GM12878 (cell line): ENCODE results near the gene ACACA. TPM values are rescaled to one million over a fixed set of nuclear protein-coding genes. Genes with fewer than 3 reads are reported as not detected.

Experiments
- ATAC-seq: fragments of 200-7000 bp; cut with Tn5 transposase; 3 replicates; pipeline ENCODE4 v1.9.1; 2020; ENCODE audit warnings: mild to moderate bottlenecking, moderate library complexity
- BruUV-seq: library from RNA; stranded (reverse); fragments of 400-500 nt; replicated peaks from 2 replicates; lab custom pipeline; 2021; lab: Mats Ljungman, UMichigan
- CTCF ChIA-PET: fragments of 300-600 bp; sonication (Branson Sonifier 250); formaldehyde crosslinking; extraction: SDS; loops from one replicate; lab custom pipeline; 2021; ENCODE audit warnings: inconsistent platforms; lab: Yijun Ruan, JAX
- POLR2A ChIA-PET: fragments of 350-600 bp; formaldehyde crosslinking; extraction: SDS; loops from one replicate; lab custom pipeline; 2021; ENCODE audit warnings: inconsistent platforms; lab: Charles Lee
- RAD21 ChIA-PET: fragments of 300-600 bp; sonication (Branson Sonifier 250); formaldehyde crosslinking; loops from one replicate; lab custom pipeline; 2023; ENCODE audit warnings: antibody characterized with exemption; ENCODE audit not compliant: unreplicated experiment; lab: Charles Lee
- SMC1A ChIA-PET: fragments of 300-600 bp; sonication (Branson Sonifier 250); formaldehyde crosslinking; loops from one replicate; lab custom pipeline; 2023; ENCODE audit not compliant: unreplicated experiment, uncharacterized antibody; lab: Charles Lee
- DNase-seq: peaks from one replicate; pipeline ENCODE4 v3.0.0-alpha.2; 2011; ENCODE audit warnings: low read depth, low spot score
- FAIRE-seq: peaks from 3 replicates; lab custom pipeline; 2011; peaks lifted over from hg19 to GRCh38; lab: Jason Lieb, UNC
- H2AFZ ChIP-seq: 2 replicates; pipeline ENCODE4 v1.6.0; 2011; ENCODE audit warnings: low read depth, low read length, control low read depth; ENCODE audit not compliant: control insufficient read depth
- H3K27ac ChIP-seq: 2 replicates; pipeline ENCODE4 v1.5.1; 2011; ENCODE audit warnings: control low read depth; ENCODE audit not compliant: control insufficient read depth, insufficient read depth
- H3K27me3 ChIP-seq, 2 experiments: replicated peaks in 1 of 2; 2 replicates each; pipeline versions ENCODE4 v1.6.0 to v1.6.1; 2011; ENCODE audit warnings: low read length in 1 of 2; ENCODE audit not compliant: control insufficient read depth in 2 of 2, insufficient read depth in 2 of 2
- H3K36me3 ChIP-seq, 2 experiments: 2 replicates each; pipeline ENCODE4 v1.5.1; 2011; ENCODE audit warnings: low read length in 1 of 2; ENCODE audit not compliant: control insufficient read depth in 2 of 2, insufficient read depth in 2 of 2
- H3K4me1 ChIP-seq: 2 replicates; pipeline ENCODE4 v1.6.1; 2011; ENCODE audit warnings: mild to moderate bottlenecking, low read length, moderate library complexity, mixed read lengths; ENCODE audit not compliant: control insufficient read depth, insufficient read depth
- H3K4me2 ChIP-seq: 2 replicates; pipeline ENCODE4 v1.6.0; 2011; ENCODE audit warnings: control low read depth; ENCODE audit not compliant: control insufficient read depth, insufficient read depth
- H3K4me3 ChIP-seq: fragments of 200-600 bp; sonication (generic); 2 replicates; pipeline ENCODE4 v1.5.1; 2016
- H3K79me2 ChIP-seq: 2 replicates; pipeline ENCODE4 v1.6.0; 2011; ENCODE audit warnings: low read length; ENCODE audit not compliant: control insufficient read depth, insufficient read depth
- H3K9ac ChIP-seq: 2 replicates; pipeline ENCODE4 v1.8.0; 2011; ENCODE audit warnings: low read length, control low read depth, mixed read lengths; ENCODE audit not compliant: control insufficient read depth, insufficient read depth
- H3K9me3 ChIP-seq: replicated peaks from 3 replicates; pipeline ENCODE4 v1.5.1; 2011; ENCODE audit warnings: mild to moderate bottlenecking, low read length; ENCODE audit not compliant: control insufficient read depth, insufficient read depth
- H4K20me1 ChIP-seq: 2 replicates; pipeline ENCODE4 v1.6.0; 2011; ENCODE audit not compliant: control insufficient read depth, insufficient read depth
- CHD2 ChIP-seq: IDR thresholded peaks from 2 replicates; pipeline ENCODE4 v1.6.1; 2011; ENCODE audit warnings: low read depth, low read length, improper control_type of control experiment, borderline replicate concordance
- FOXK2 ChIP-seq: fragments of 450-650 bp; IDR thresholded peaks from 2 replicates; pipeline ENCODE4 v1.6.1; 2017; ENCODE audit warnings: mild to moderate bottlenecking, moderate library complexity
- FOXM1 ChIP-seq: IDR thresholded peaks from 2 replicates; pipeline ENCODE4 v1.6.1; 2012; ENCODE audit warnings: low read depth, mild to moderate bottlenecking, inconsistent platforms, low read length, moderate library complexity
- MEF2A ChIP-seq: IDR thresholded peaks from 2 replicates; pipeline ENCODE4 v1.6.1; 2011; ENCODE audit warnings: low read depth, mild to moderate bottlenecking, low read length, moderate library complexity; ENCODE audit not compliant: insufficient read depth
- NFXL1 ChIP-seq: fragments of 450-650 bp; IDR thresholded peaks from 2 replicates; pipeline ENCODE4 v1.6.1; 2017; ENCODE audit warnings: antibody characterized with exemption, mild to moderate bottlenecking, borderline replicate concordance
- POLR2AphosphoS2 ChIP-seq: IDR thresholded peaks from 2 replicates; pipeline ENCODE4 v1.6.1; 2011; ENCODE audit warnings: low read depth, mild to moderate bottlenecking, low read length, improper control_type of control experiment, moderate library complexity
- SIN3A ChIP-seq: IDR thresholded peaks from 2 replicates; pipeline ENCODE4 v1.6.1; 2012; ENCODE audit warnings: low read depth, low read length, improper control_type of control experiment
- SMC3 ChIP-seq: IDR thresholded peaks from 2 replicates; pipeline ENCODE4 v1.6.1; 2011; ENCODE audit warnings: low read length, improper control_type of control experiment, borderline replicate concordance
- STAT1 ChIP-seq: fragments of 450-650 bp; conservative IDR thresholded peaks from 2 replicates; pipeline ENCODE4 v1.6.1; 2014; ENCODE audit warnings: antibody characterized with exemption, mild to moderate bottlenecking
- TAF1 ChIP-seq: IDR thresholded peaks from 2 replicates; pipeline ENCODE4 v1.6.1; 2011; ENCODE audit warnings: mild to moderate bottlenecking, low read depth, low read length, borderline replicate concordance
- ZNF622 ChIP-seq: fragments of 450-650 bp; IDR thresholded peaks from 2 replicates; pipeline ENCODE4 v1.6.1; 2017; ENCODE audit warnings: mild to moderate bottlenecking, inconsistent platforms
- whole genome bisulfite sequencing: methylation state at CpG from one replicate; pipeline ENCODE4 v1.1.6; 2016; ENCODE audit warnings: low lambda C conversion rate; ENCODE audit not compliant: insufficient replicate concordance, insufficient coverage; ENCODE audit errors: missing lambda C conversion rate; 5-methylcytosine and 5-hydroxymethylcytosine counted together
- in situ Hi-C: fragments of 300-500 bp; cut with MboI; formaldehyde crosslinking; loops from 9 replicates; pipeline ENCODE4 v1.14.3; 2018; ENCODE audit warnings: mixed read lengths
- intact Hi-C: fragments of 100-400 bp; cut with micrococcal nuclease; formaldehyde crosslinking; loops from one replicate; pipeline ENCODE4 v1.14.2; 2022; ENCODE audit not compliant: unreplicated experiment
- polyA plus RNA-seq, 11 experiments: library from polyadenylated mRNA; depleted of rRNA in 4 of 11; unstranded in 6 of 11; stranded (reverse) in 5 of 11; fragments of >200 nt; fragmentation: Nextera tagmentation in 4 of 11; fragmentation: Illumina TruSeq in 1 of 11; extraction: Ambion mirVana in 4 of 11; extraction: Trizol in 1 of 11; gene quantifications; 1 replicate in 1 of 11; 2 replicates in 10 of 11; pipeline versions ENCODE4 v1.2.1 to v1.2.3, GENCODE V29; 2011 to 2016; ENCODE audit warnings: inconsistent platforms in 2 of 11, missing spikeins in 2 of 11, low read depth in 1 of 11
- total RNA-seq, 4 experiments: library from RNA; depleted of rRNA in 3 of 4; stranded (reverse); fragments of >200 nt in 3 of 4; fragmentation: Illumina TruSeq in 1 of 4; extraction: Trizol in 1 of 4; gene quantifications; 2 replicates each; pipeline versions ENCODE4 v1.2.1 to v1.2.3, GENCODE V29; 2013 to 2021
- TF ChIP-seq, protein P1 (sequence below): fragments of 450-650 bp; formaldehyde crosslinking; IDR thresholded peaks from 2 replicates; pipeline ENCODE4 v1.5.0; 2022; ENCODE audit warnings: mild to moderate bottlenecking, missing genetic modification characterization
- TF ChIP-seq, protein P2 (sequence below): fragments of 450-650 bp; IDR thresholded peaks from 2 replicates; pipeline ENCODE4 v1.6.1; 2017; ENCODE audit warnings: mild to moderate bottlenecking, moderate library complexity
- TF ChIP-seq, protein P3 (sequence below): IDR thresholded peaks from 2 replicates; pipeline ENCODE4 v1.6.1; 2012; ENCODE audit warnings: low read length, inconsistent platforms

The ACACA gene
- total and polyA plus RNA-seq, 10 of the 15 experiments (the other 5 are each of a cell fraction or from before 2014, with no cell fraction given) = 12.9 to 74.2 (median 32.0) TPM

GRCh38 chr17:37278247-37278894 lies 128.3 kb downstream of the ACACA start:
- RAD21 ChIA-PET = no interaction called here
- in situ Hi-C loops (no loop called here), intact Hi-C loops (no loop called here)
- Histone ChIP-seq H3K4me2 (no peak overlapping the region), H2AFZ (no peak overlapping the region), H3K79me2 (no peaks in the 10 kb centered on the region), H3K4me1 (no peaks in the 10 kb centered on the region), H3K9ac (no peak overlapping the region), H3K36me3 (peaks cover 4 to 13% of the 10 kb centered on the region in 2 experiments), H3K27ac (no peak overlapping the region), H3K27me3 (no peaks in the 10 kb centered on the region), H4K20me1 (no peaks in the 10 kb centered on the region), H3K4me3 (no peak overlapping the region), H3K9me3 (no peaks in the 10 kb centered on the region)
- DNase-seq = no peak
- ATAC-seq = no peak
- BruUV-seq = no TSS peak
- FAIRE-seq = no peak
- 50% methylated on average over 2 of the region's 2 CpGs for WGBS
- SMC1A ChIA-PET = no interaction called here
- CTCF ChIA-PET = interaction anchor here (1.0 kb wide), 1 partner anchor 65 kb away, joined by 3 read pairs; no protein-coding TSS in a partner anchor
- POLR2A ChIA-PET = no interaction called here
- no peak for TF ChIP-seq MEF2A
- no peak for TF ChIP-seq STAT1
- TF ChIP-seq, protein P1, sequence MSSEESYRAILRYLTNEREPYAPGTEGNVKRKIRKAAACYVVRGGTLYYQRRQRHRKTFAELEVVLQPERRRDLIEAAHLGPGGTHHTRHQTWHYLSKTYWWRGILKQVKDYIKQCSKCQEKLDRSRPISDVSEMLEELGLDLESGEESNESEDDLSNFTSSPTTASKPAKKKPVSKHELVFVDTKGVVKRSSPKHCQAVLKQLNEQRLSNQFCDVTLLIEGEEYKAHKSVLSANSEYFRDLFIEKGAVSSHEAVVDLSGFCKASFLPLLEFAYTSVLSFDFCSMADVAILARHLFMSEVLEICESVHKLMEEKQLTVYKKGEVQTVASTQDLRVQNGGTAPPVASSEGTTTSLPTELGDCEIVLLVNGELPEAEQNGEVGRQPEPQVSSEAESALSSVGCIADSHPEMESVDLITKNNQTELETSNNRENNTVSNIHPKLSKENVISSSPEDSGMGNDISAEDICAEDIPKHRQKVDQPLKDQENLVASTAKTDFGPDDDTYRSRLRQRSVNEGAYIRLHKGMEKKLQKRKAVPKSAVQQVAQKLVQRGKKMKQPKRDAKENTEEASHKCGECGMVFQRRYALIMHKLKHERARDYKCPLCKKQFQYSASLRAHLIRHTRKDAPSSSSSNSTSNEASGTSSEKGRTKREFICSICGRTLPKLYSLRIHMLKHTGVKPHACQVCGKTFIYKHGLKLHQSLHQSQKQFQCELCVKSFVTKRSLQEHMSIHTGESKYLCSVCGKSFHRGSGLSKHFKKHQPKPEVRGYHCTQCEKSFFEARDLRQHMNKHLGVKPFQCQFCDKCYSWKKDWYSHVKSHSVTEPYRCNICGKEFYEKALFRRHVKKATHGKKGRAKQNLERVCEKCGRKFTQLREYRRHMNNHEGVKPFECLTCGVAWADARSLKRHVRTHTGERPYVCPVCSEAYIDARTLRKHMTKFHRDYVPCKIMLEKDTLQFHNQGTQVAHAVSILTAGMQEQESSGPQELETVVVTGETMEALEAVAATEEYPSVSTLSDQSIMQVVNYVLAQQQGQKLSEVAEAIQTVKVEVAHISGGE (CRISPR knock-in tag) = no peak
- TF ChIP-seq FOXK2 = no peak
- no peak for TF ChIP-seq SMC3
- TF ChIP-seq CHD2 = no peak
- no peak for TF ChIP-seq SIN3A
- TF ChIP-seq, protein P2, sequence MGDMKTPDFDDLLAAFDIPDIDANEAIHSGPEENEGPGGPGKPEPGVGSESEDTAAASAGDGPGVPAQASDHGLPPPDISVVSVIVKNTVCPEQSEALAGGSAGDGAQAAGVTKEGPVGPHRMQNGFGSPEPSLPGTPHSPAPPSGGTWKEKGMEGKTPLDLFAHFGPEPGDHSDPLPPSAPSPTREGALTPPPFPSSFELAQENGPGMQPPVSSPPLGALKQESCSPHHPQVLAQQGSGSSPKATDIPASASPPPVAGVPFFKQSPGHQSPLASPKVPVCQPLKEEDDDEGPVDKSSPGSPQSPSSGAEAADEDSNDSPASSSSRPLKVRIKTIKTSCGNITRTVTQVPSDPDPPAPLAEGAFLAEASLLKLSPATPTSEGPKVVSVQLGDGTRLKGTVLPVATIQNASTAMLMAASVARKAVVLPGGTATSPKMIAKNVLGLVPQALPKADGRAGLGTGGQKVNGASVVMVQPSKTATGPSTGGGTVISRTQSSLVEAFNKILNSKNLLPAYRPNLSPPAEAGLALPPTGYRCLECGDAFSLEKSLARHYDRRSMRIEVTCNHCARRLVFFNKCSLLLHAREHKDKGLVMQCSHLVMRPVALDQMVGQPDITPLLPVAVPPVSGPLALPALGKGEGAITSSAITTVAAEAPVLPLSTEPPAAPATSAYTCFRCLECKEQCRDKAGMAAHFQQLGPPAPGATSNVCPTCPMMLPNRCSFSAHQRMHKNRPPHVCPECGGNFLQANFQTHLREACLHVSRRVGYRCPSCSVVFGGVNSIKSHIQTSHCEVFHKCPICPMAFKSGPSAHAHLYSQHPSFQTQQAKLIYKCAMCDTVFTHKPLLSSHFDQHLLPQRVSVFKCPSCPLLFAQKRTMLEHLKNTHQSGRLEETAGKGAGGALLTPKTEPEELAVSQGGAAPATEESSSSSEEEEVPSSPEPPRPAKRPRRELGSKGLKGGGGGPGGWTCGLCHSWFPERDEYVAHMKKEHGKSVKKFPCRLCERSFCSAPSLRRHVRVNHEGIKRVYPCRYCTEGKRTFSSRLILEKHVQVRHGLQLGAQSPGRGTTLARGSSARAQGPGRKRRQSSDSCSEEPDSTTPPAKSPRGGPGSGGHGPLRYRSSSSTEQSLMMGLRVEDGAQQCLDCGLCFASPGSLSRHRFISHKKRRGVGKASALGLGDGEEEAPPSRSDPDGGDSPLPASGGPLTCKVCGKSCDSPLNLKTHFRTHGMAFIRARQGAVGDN = no peak
- no peak for TF ChIP-seq POLR2AphosphoS2
- no peak for TF ChIP-seq FOXM1
- no peak for TF ChIP-seq TAF1
- TF ChIP-seq ZNF622 = no peak
- TF ChIP-seq, protein P3, sequence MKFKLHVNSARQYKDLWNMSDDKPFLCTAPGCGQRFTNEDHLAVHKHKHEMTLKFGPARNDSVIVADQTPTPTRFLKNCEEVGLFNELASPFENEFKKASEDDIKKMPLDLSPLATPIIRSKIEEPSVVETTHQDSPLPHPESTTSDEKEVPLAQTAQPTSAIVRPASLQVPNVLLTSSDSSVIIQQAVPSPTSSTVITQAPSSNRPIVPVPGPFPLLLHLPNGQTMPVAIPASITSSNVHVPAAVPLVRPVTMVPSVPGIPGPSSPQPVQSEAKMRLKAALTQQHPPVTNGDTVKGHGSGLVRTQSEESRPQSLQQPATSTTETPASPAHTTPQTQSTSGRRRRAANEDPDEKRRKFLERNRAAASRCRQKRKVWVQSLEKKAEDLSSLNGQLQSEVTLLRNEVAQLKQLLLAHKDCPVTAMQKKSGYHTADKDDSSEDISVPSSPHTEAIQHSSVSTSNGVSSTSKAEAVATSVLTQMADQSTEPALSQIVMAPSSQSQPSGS = no peak
- no peak for TF ChIP-seq NFXL1
- TF ChIP-seq, all 136 proteins: peak for 0
